PC-3 (cell line): Measurements from ENCODE around the gene TMEM42.

ENCODE experiments used
- EZH2 ChIP-seq: fragments of 300-600 bp; sonication (generic); IDR thresholded peaks from one replicate; pipeline ENCODE4 v1.6.1; 2017; ENCODE audit warnings: antibody characterized with exemption, mild to moderate bottlenecking, low read length; ENCODE audit not compliant: unreplicated experiment
- EZH2phosphoT487 ChIP-seq: fragments of 300-600 bp; sonication (generic); IDR thresholded peaks from 2 replicates; pipeline ENCODE4 v1.6.1; 2018; ENCODE audit warnings: mild to moderate bottlenecking, antibody characterized with exemption, low read length, borderline replicate concordance
- TF ChIP-seq, protein P1 (sequence below): fragments of 300-600 bp; sonication (generic); conservative IDR thresholded peaks from 2 replicates; pipeline ENCODE4 v1.5.1; 2017; ENCODE audit warnings: antibody characterized with exemption, low read depth, mild to moderate bottlenecking, low read length

GRCh38 chr3:44832965-44833364 lies 28.7 kb upstream of the TMEM42 start:
- TF ChIP-seq, protein P1, sequence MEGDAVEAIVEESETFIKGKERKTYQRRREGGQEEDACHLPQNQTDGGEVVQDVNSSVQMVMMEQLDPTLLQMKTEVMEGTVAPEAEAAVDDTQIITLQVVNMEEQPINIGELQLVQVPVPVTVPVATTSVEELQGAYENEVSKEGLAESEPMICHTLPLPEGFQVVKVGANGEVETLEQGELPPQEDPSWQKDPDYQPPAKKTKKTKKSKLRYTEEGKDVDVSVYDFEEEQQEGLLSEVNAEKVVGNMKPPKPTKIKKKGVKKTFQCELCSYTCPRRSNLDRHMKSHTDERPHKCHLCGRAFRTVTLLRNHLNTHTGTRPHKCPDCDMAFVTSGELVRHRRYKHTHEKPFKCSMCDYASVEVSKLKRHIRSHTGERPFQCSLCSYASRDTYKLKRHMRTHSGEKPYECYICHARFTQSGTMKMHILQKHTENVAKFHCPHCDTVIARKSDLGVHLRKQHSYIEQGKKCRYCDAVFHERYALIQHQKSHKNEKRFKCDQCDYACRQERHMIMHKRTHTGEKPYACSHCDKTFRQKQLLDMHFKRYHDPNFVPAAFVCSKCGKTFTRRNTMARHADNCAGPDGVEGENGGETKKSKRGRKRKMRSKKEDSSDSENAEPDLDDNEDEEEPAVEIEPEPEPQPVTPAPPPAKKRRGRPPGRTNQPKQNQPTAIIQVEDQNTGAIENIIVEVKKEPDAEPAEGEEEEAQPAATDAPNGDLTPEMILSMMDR = no peak
- TF ChIP-seq EZH2phosphoT487 = no peak
- no peak for TF ChIP-seq EZH2
